AG04450 (cell line): ENCODE results near the gene TRPM2. TPM values are rescaled to one million over a fixed set of nuclear protein-coding genes. Genes with fewer than 3 reads are reported as not detected.

ENCODE experiments used
- CTCF ChIA-PET: fragments of 300-600, 350-600 bp; formaldehyde crosslinking; extraction: SDS; loops from one replicate; lab custom pipeline; 2022; ENCODE audit warnings: antibody characterized with exemption, inconsistent platforms; lab: Charles Lee
- POLR2A ChIA-PET: fragments of 350-600 bp; formaldehyde crosslinking; extraction: SDS; loops from one replicate; lab custom pipeline; 2021; ENCODE audit warnings: antibody characterized with exemption, inconsistent platforms; lab: Yijun Ruan, JAX
- DNase-seq: peaks from one replicate; pipeline ENCODE4 v3.0.0-alpha.2; 2011; ENCODE audit warnings: low read depth, low spot score
- H3K27ac ChIP-seq: one replicate; pipeline ENCODE4 v1.5.1; 2012; ENCODE audit warnings: low read depth, low read length, control low read depth
- H3K27me3 ChIP-seq: one replicate; pipeline ENCODE4 v1.6.0; 2012; ENCODE audit warnings: low read length; ENCODE audit not compliant: control insufficient read depth, insufficient read depth
- H3K4me3 ChIP-seq: 2 replicates; pipeline ENCODE4 v1.5.1; 2011; ENCODE audit warnings: mild to moderate bottlenecking, low read depth, low read length, control low read depth
- H3K9me3 ChIP-seq: 2 replicates; pipeline ENCODE4 v1.5.1; 2012; ENCODE audit warnings: low read length; ENCODE audit not compliant: control insufficient read depth, insufficient read depth
- CTCF ChIP-seq: IDR thresholded peaks from 2 replicates; pipeline ENCODE4 v1.5.1; 2011; ENCODE audit warnings: low read depth, low read length, control low read depth, inconsistent platforms
- polyA plus RNA-seq: library from polyadenylated mRNA; depleted of rRNA; stranded (reverse); fragments of >200 nt; gene quantifications from 2 replicates; pipeline ENCODE4 v1.2.3, GENCODE V29; 2011

The TRPM2 gene
- polyA plus RNA-seq, 1 experiment = not detected

DNA sequence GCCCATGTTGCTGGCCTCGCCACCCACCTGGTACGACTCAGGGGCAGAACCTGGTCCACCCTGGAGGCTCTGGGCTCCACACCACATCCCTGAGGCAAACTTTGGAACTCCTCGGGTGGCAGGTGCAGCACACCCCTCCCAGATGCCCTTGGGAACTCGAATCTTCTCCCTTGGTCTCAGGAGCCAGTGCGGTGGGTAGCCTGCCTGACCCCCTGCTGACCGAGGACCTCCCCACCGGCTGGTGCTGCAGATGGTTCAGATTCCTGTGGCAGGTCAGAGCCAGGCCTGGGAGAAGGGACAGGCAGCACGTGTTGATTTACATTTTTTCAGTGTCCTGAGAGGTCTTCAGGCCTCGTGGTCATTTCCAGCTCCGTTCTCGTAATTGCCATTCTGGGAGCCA, 7.9 kb upstream of the TRPM2 start:
- DNase-seq = no peak
- CTCF ChIA-PET = no interaction called here
- TF ChIP-seq CTCF = no peak

DNA sequence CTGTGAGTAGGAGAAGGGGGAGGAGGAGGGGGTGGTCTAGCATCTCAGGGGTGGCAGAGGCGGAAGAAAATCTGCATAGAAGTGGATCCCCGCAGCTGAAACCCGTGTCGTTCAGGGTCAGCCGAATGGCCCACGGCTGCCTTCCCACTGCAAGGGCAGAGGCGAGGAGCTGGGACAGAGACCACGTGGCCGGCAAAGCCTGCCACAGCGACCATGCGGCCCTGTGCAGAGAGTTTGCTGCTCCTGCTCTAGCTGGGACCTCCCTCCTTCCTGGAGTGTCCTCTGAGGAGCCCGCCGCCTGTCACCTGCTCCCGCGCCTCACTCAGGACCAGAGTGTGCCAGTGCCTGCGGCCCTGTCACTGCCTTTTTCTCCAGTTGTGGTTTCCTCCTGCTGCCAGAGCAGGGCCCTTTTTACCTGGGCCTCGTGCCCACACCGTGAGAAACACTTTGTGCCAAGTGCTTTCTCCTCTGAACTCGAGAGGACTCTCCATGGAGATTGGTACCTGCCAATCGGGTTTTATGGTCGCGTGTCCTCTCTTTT, 5.4 kb upstream of the TRPM2 start:
- POLR2A ChIA-PET = no interaction called here
- TF ChIP-seq CTCF = no peak
- Histone ChIP-seq H3K9me3 (no peaks in the 10 kb centered on the region; the same call in 1 of the 2 replicates), H3K4me3 (no peak overlapping the region), H3K27me3 (peaks cover 37% of the 10 kb centered on the region), H3K27ac (no peak overlapping the region)
- CTCF ChIA-PET = no interaction called here
- no peak for DNase-seq

More for the DNA sequence above, 7.9 kb upstream of the TRPM2 start:
- Histone ChIP-seq H3K27ac (no peak overlapping the region), H3K4me3 (no peak overlapping the region), H3K9me3 (no peaks in the 10 kb centered on the region; the same call in 1 of the 2 replicates), H3K27me3 (peaks cover 24% of the 10 kb centered on the region)
- POLR2A ChIA-PET = no interaction called here

DNA sequence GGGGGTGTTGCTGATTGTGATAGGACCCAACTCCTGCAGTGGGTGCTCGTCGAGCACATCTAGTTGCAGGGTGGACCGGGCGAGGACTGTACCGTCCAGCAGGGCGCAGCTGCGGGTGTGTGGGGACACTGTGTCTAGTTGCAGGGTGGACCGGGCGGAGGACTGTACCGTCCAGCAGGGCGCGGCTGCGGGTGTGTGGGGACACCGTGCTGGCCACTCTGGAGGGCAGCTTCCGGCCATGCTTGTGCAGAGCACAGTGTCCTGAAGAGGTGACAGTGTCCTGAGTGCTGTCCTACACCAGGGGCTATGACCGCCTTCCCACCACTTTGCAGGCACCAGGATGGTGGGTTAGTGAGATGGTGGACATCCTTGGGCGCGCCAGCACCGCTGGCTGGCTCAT, 4.6 kb upstream of the TRPM2 start:
- H3K27ac ChIP-seq = no peak overlapping the region
- peaks cover 40% of the 10 kb centered on the region for H3K27me3 ChIP-seq
- H3K9me3 ChIP-seq = no peaks in the 10 kb centered on the region; the same call in 1 of the 2 replicates
- H3K4me3 ChIP-seq = no peak overlapping the region
- ChIA-PET POLR2A (no interaction called here), CTCF (no interaction called here)
- no peak for DNase-seq
- TF ChIP-seq CTCF = no peak

- POLR2A ChIA-PET = no interaction called here
- TF ChIP-seq CTCF = no peak
- Histone ChIP-seq H3K27me3 (peaks cover 40% of the 10 kb centered on the region), H3K4me3 (no peak overlapping the region), H3K9me3 (no peaks in the 10 kb centered on the region; the same call in 1 of the 2 replicates), H3K27ac (no peak overlapping the region)
- CTCF ChIA-PET = no interaction called here
- no peak for DNase-seq
Observed at GRCh38 chr21:44349416-44349846, 4.0 kb upstream of the TRPM2 start.

DNA sequence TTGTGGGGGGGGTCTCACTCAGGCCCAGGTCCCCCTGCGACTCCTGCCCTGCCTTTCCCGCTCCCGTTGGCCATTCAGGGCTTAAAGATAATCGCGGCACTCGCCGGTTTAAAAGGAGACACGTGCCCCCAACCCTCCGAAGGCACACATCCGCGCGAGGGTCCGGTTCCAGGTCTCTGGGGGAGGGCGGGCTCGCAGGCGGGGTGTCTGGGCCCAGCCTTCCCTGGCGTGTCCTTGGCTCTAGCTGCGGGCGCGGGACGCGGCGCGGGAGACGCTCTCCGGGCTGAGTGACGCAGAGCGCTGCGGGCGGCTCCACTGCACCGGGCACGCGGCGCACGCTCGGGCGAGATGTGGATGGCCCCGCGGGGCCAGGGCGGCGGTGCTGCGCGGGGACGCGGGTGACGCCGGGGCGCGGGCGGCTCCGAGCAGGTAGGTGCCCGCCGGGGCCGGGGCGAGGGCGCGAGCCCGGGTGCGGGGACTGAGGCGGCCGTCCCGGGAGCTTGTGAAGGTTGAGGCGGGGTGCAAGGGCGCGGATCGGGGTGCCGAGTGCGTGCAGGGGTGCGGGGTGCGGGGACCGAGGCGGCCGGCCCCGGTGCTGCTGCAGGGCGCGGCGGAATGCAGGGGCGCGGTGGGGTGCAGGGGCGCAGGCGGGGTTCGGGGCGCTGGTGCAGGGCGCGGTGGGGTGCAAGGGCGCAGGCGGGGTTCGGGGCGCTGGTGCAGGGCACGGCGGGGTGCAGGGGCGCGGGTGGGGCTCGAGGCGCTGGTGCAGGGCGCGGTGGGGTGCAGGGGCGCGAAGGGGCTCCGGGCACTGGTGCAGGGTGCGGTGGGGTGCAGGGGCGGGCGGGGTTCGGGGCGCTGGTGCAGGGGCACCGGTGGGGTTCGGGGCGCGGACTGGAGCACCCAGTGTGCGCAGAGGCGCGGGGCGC, 3.3 kb upstream of the TRPM2 start:
- CTCF ChIA-PET = no interaction called here
- peaks cover 40% of the 10 kb centered on the region for H3K27me3 ChIP-seq
- no peak for TF ChIP-seq CTCF

More for the DNA sequence above, 3.3 kb upstream of the TRPM2 start:
- Histone ChIP-seq H3K4me3 (no peak overlapping the region), H3K27ac (no peak overlapping the region), H3K9me3 (no peaks in the 10 kb centered on the region; the same call in 1 of the 2 replicates)
- POLR2A ChIA-PET = no interaction called here
- DNase-seq = no peak
